HepG2 (cell line): ENCODE results near the gene MYH9.

ENCODE experiments used
- EZH2 ChIP-seq: conservative IDR thresholded peaks from 2 replicates; pipeline ENCODE4 v1.6.1; 2012; ENCODE audit warnings: mild to moderate bottlenecking, low read depth, low read length, moderate library complexity
- POLR2A ChIP-seq, 2 experiments: IDR thresholded peaks; 2 replicates each; pipeline ENCODE4 v1.6.1; 2011; ENCODE audit warnings: low read depth in 2 of 2, low read length in 2 of 2, mild to moderate bottlenecking in 1 of 2, moderate library complexity in 1 of 2; ENCODE audit not compliant: insufficient read depth in 1 of 2
- SMC3 ChIP-seq: IDR thresholded peaks from 2 replicates; pipeline ENCODE4 v1.6.1; 2011; ENCODE audit warnings: low read length, improper control_type of control experiment
- ZNF891 ChIP-seq: sonication (generic); formaldehyde crosslinking; IDR thresholded peaks from 2 replicates; pipeline ENCODE4 v1.5.0; 2020; ENCODE audit warnings: mild to moderate bottlenecking, missing genetic modification reagents
- TF ChIP-seq, protein P1 (sequence below): IDR thresholded peaks from 2 replicates; pipeline ENCODE4 v1.6.1; 2016
- TF ChIP-seq, protein P2 (sequence below): sonication (generic); formaldehyde crosslinking; IDR thresholded peaks from 2 replicates; pipeline ENCODE4 v1.5.0; 2020; ENCODE audit warnings: mild to moderate bottlenecking, missing genetic modification reagents, moderate library complexity

DNA sequence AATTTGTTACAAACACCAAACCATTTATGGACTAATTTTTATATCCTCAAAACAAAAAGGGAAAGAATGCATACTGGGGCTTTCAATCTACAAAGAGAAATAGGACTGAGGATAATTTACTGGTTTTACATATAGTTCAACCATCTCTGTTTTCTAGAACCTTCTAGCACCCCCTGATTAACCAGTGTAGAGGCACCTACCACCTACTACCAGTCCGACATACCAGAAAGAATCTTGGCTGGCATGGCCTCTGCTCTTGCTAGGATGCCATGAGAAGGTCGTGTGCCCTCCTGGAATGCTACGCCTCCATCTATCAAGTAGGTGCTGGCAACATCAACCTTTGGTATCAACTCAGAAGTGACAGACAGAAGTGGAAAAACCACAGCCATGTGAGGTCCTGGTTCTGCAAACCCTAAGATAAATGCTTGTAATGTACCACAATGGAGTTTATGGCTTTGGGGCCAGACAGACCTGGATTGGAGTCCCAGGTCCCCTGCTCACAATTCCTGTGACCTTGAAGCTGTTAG lies 28.2 kb downstream of the MYH9 start:
- no peak for TF ChIP-seq POLR2A (IDR thresholded peaks at IDR 0.05; ENCODE audit: insufficient read depth in 1 of 2, low read depth in 2 of 2, low read length in 2 of 2)
- TF ChIP-seq ZNF891 (CRISPR knock-in tag), result no peak
- TF ChIP-seq, protein P1, sequence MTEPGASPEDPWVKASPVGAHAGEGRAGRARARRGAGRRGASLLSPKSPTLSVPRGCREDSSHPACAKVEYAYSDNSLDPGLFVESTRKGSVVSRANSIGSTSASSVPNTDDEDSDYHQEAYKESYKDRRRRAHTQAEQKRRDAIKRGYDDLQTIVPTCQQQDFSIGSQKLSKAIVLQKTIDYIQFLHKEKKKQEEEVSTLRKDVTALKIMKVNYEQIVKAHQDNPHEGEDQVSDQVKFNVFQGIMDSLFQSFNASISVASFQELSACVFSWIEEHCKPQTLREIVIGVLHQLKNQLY (CRISPR knock-in tag), result no peak
- no peak for TF ChIP-seq SMC3
- no peak for TF ChIP-seq EZH2
- TF ChIP-seq, protein P2, sequence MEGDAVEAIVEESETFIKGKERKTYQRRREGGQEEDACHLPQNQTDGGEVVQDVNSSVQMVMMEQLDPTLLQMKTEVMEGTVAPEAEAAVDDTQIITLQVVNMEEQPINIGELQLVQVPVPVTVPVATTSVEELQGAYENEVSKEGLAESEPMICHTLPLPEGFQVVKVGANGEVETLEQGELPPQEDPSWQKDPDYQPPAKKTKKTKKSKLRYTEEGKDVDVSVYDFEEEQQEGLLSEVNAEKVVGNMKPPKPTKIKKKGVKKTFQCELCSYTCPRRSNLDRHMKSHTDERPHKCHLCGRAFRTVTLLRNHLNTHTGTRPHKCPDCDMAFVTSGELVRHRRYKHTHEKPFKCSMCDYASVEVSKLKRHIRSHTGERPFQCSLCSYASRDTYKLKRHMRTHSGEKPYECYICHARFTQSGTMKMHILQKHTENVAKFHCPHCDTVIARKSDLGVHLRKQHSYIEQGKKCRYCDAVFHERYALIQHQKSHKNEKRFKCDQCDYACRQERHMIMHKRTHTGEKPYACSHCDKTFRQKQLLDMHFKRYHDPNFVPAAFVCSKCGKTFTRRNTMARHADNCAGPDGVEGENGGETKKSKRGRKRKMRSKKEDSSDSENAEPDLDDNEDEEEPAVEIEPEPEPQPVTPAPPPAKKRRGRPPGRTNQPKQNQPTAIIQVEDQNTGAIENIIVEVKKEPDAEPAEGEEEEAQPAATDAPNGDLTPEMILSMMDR (CRISPR knock-in tag), result no peak
